Chondrocyte (in vitro differentiated cells): ENCODE results near the gene PLA2G4E. TPM values are rescaled to one million over a fixed set of nuclear protein-coding genes. Genes with fewer than 3 reads are reported as not detected.

Experiments used
- DNase-seq: peaks from one replicate; pipeline ENCODE4 v3.0.0; 2021; ENCODE audit warnings: mixed read lengths, low spot score
- H3K27ac Mint-ChIP-seq: one replicate; pipeline ENCODE4 v1.8.0; 2021; ENCODE audit warnings: mild to moderate bottlenecking, moderate library complexity, mixed read lengths; ENCODE audit not compliant: unreplicated experiment
- H3K27me3 Mint-ChIP-seq: 2 replicates; pipeline ENCODE4 v1.8.0; 2021; ENCODE audit warnings: low read depth, mixed read lengths
- H3K36me3 Mint-ChIP-seq: 2 replicates; pipeline ENCODE4 v1.8.0; 2021; ENCODE audit warnings: low read depth, mixed read lengths
- H3K4me1 Mint-ChIP-seq: 2 replicates; pipeline ENCODE4 v1.8.0; 2021; ENCODE audit warnings: low read depth, mild to moderate bottlenecking, mixed read lengths
- H3K4me3 Mint-ChIP-seq: one replicate; pipeline ENCODE4 v1.8.0; 2021; ENCODE audit warnings: mild to moderate bottlenecking, moderate library complexity, mixed read lengths; ENCODE audit not compliant: unreplicated experiment
- H3K9me3 Mint-ChIP-seq: 2 replicates; pipeline ENCODE4 v1.8.0; 2021; ENCODE audit warnings: low read depth, mixed read lengths
- long read RNA-seq: library from polyadenylated mRNA; stranded (forward); transcript quantifications from one replicate; pipeline ENCODE4 v2.0.0, GENCODE V29; 2021
- total RNA-seq: library from RNA; stranded (reverse); gene quantifications from 3 replicates; pipeline ENCODE4 v1.2.1, GENCODE V29; 2021
- TF ChIP-seq, protein P1 (sequence below): fragments of 200-600 bp; sonication (generic); IDR thresholded peaks from 2 replicates; pipeline ENCODE4 v1.5.0; 2021; ENCODE audit warnings: antibody characterized with exemption, mild to moderate bottlenecking, moderate library complexity

Gene PLA2G4E, protein sequence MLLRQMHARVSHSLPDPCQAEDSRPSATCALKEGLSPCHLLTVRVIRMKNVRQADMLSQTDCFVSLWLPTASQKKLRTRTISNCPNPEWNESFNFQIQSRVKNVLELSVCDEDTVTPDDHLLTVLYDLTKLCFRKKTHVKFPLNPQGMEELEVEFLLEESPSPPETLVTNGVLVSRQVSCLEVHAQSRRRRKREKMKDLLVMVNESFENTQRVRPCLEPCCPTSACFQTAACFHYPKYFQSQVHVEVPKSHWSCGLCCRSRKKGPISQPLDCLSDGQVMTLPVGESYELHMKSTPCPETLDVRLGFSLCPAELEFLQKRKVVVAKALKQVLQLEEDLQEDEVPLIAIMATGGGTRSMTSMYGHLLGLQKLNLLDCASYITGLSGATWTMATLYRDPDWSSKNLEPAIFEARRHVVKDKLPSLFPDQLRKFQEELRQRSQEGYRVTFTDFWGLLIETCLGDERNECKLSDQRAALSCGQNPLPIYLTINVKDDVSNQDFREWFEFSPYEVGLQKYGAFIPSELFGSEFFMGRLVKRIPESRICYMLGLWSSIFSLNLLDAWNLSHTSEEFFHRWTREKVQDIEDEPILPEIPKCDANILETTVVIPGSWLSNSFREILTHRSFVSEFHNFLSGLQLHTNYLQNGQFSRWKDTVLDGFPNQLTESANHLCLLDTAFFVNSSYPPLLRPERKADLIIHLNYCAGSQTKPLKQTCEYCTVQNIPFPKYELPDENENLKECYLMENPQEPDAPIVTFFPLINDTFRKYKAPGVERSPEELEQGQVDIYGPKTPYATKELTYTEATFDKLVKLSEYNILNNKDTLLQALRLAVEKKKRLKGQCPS
- not detected in 3 replicates for total RNA-seq
- long read RNA-seq, result 0 reads

DNA sequence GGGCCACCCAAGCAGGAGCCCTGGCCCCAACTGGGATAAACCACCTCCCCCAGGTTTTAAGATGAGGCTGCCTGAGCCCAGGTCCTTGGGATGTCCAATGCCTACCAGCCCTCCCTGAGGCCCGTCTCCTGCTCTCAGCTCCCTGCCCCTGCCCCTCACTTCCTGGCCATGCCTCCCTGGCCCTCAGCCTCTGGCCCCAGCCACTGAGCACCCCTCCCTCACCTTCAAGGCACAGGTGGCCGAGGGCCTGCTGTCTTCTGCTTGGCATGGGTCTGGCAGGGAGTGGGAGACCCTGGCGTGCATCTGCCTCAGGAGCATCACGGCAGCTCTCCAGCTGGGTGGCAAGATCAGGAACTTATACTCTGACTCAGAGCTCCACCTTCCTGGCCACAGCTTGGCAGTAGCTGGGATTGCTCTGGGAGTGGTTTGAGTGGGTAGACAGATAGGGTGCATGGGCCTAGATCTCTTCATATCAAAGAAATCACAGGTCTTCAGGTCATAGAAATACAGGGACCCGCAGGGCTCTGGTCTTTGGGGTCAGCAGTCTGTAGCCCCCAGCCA is at the start of gene PLA2G4E:
TSS of gene PLA2G4E (minus strand) at position 330 of the 561 bp plus-strand sequence. CDS start at position 318, 12 bp downstream.
- DNase-seq, result no peak
- Mint-ChIP-seq H3K27ac (no peak within 1 kb of the TSS), H3K4me1 (no peaks in the 10 kb centered on the region), H3K36me3 (peaks cover 6% of the 10 kb centered on the region), H3K4me3 (no peak within 1 kb of the TSS), H3K27me3 (peaks cover 21% of the 10 kb centered on the region), H3K9me3 (peaks cover 10% of the 10 kb centered on the region)
- TF ChIP-seq, protein P1, sequence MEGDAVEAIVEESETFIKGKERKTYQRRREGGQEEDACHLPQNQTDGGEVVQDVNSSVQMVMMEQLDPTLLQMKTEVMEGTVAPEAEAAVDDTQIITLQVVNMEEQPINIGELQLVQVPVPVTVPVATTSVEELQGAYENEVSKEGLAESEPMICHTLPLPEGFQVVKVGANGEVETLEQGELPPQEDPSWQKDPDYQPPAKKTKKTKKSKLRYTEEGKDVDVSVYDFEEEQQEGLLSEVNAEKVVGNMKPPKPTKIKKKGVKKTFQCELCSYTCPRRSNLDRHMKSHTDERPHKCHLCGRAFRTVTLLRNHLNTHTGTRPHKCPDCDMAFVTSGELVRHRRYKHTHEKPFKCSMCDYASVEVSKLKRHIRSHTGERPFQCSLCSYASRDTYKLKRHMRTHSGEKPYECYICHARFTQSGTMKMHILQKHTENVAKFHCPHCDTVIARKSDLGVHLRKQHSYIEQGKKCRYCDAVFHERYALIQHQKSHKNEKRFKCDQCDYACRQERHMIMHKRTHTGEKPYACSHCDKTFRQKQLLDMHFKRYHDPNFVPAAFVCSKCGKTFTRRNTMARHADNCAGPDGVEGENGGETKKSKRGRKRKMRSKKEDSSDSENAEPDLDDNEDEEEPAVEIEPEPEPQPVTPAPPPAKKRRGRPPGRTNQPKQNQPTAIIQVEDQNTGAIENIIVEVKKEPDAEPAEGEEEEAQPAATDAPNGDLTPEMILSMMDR, result no peak

DNA sequence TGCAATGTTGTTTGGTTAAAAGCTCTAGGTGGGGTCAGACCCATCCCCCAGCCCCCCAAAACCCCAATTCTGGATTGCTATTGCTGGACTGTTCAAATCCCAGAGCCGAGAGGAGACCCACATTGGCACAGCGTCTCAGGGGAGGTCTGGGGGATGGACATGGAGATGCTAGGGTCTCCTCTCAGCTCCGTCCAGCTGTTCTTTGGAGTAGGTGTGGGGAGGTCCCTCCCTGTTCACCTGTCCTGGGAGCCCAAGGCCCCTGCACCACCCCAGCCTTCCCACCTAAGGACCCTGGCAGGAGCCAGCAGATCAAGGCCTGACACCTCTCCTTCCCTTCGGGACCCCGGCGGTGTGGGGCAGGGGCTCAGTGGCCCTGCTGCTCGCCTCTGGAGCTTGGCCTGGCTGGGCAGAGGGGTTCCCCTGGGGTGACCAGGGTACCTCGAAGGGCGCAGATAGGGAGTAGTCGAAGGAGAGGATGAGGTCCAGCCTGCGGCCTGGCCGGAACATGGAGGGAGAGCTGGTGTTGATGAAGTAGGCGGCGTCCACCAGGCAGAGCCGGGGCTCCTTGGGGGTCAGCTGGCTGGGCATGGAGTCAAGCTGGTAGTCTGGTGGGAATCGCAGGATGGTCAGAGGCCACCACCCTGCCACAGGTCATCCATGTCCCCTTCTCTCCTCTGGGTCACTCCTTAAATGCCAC is 49.6 kb upstream of the PLA2G4E start:
- peaks cover 20% of the 10 kb centered on the region for H3K27me3 Mint-ChIP-seq
- no peaks in the 10 kb centered on the region for H3K36me3 Mint-ChIP-seq
- H3K4me3 Mint-ChIP-seq, result no peak overlapping the region
- H3K4me1 Mint-ChIP-seq, result peaks cover 5% of the 10 kb centered on the region
- DNase-seq, result no peak
- peaks cover 3% of the 10 kb centered on the region for H3K9me3 Mint-ChIP-seq
- H3K27ac Mint-ChIP-seq, result no peak overlapping the region
- TF ChIP-seq, protein P1, result no peak

GRCh38 chr15:42069496-42070278 is 48.8 kb upstream of the PLA2G4E start:
- H3K36me3 Mint-ChIP-seq, result no peaks in the 10 kb centered on the region
- H3K9me3 Mint-ChIP-seq, result peaks cover 3% of the 10 kb centered on the region
- peaks cover 8% of the 10 kb centered on the region for H3K4me1 Mint-ChIP-seq
- peaks cover 20% of the 10 kb centered on the region for H3K27me3 Mint-ChIP-seq
- no peak overlapping the region for H3K27ac Mint-ChIP-seq
- no peak overlapping the region for H3K4me3 Mint-ChIP-seq
- DNase-seq, result no peak
- TF ChIP-seq, protein P1, result no peak

- no peak overlapping the region for H3K4me3 Mint-ChIP-seq
- H3K36me3 Mint-ChIP-seq, result no peaks in the 10 kb centered on the region
- peaks cover 3% of the 10 kb centered on the region for H3K9me3 Mint-ChIP-seq
- DNase-seq, result no peak
- TF ChIP-seq, protein P1, result no peak
- peaks cover 19% of the 10 kb centered on the region for H3K27me3 Mint-ChIP-seq
- H3K27ac Mint-ChIP-seq, result no peak overlapping the region
- peaks cover 8% of the 10 kb centered on the region for H3K4me1 Mint-ChIP-seq
Measured at GRCh38 chr15:42069025-42069424, 48.2 kb upstream of the PLA2G4E start.
